ENCODE results near the gene NAALADL2. TPM values are rescaled to one million over a fixed set of nuclear protein-coding genes. Genes with fewer than 3 reads are reported as not detected.

Gene NAALADL2
- total and polyA plus RNA-seq, 2 of the 4 experiments (the other 2 are of a cell fraction), result 3.8 to 19.2 TPM

DNA sequence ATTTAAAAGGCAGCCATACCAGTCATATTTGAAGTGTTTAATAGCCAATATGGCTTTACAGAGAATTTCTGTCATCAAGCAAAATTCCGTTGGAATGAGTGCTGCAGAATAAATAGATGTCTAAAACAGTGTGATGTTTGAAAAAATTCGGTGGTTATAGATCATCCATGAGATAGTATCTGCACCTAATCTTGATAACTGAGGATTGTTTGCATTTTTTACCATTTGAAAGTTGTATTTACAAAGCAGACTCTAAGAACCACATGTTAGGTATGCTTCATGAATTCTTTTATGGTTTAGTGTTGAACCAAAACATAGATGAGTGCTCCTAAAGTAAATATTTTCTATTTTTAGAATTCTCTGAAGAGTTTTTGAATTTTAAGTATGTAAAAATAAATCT, 476.1 kb downstream of the NAALADL2 start:
- H2BK5ac ChIP-seq (ENCODE audit: low read depth, low read length, poor library complexity, severe bottlenecking), result peak overlapping the region; percentile 66
- peaks cover 5% of the 10 kb centered on the region for H3K4me1 ChIP-seq (ENCODE audit: control insufficient read depth, insufficient read depth, low read length)
- H3K27ac ChIP-seq (ENCODE audit: insufficient read depth, low read length), result no peak overlapping the region
- H3K4me2 ChIP-seq (ENCODE audit: low read depth, low read length), result peak overlapping the region; percentile 9; the same call in 1 of the 2 replicates
- no peak overlapping the region for H4K5ac ChIP-seq (ENCODE audit: low read depth, low read length)
- H3K27me3 ChIP-seq (ENCODE audit: control insufficient read depth, insufficient read depth, low read length), result no peaks in the 10 kb centered on the region
- no TSS peak for BruUV-seq (replicated peaks)
- no peak overlapping the region for H3K14ac ChIP-seq (replicated peaks; ENCODE audit: low read depth, low read length)
- no peaks in the 10 kb centered on the region for H3K36me3 ChIP-seq (ENCODE audit: control insufficient read depth, insufficient read depth, low read length)
- H3K9me1 ChIP-seq (ENCODE audit: insufficient read depth, low read length), result peaks cover 5% of the 10 kb centered on the region; the same call in 1 of the 2 replicates
- no peak overlapping the region for H3K4ac ChIP-seq (ENCODE audit: low read depth, low read length)
- H3K9me3 ChIP-seq (ENCODE audit: control insufficient read depth, insufficient read depth, low read length), result no peaks in the 10 kb centered on the region
- DNase-seq, result peak; percentile 51
- H3K79me1 ChIP-seq (ENCODE audit: low read depth in 1 of 2, low read length in 2 of 2), result no peaks in the 10 kb centered on the region
- H2BK120ac ChIP-seq (ENCODE audit: low read depth, low read length), result no peak overlapping the region
- POLR2A ChIA-PET (ENCODE audit: unreplicated experiment), result no interaction called here
- H3K18ac ChIP-seq (ENCODE audit: low read depth, low read length), result no peak overlapping the region
- H4K20me1 ChIP-seq (ENCODE audit: insufficient read depth, low read length), result no peaks in the 10 kb centered on the region
- no peak overlapping the region for H2AFZ ChIP-seq (replicated peaks; ENCODE audit: low read length, poor library complexity)
- dilution Hi-C loops (cut with HindIII; ENCODE audit: low sequenced_read_pairs, unreplicated experiment) (no loop called here), intact Hi-C loops (cut with micrococcal nuclease) (no loop called here), in situ Hi-C loops (cut with MboI; ENCODE audit: low sequenced_read_pairs) (no loop called here)
- ATAC-seq (ENCODE audit: low read depth), result peak; percentile 77
- no peak overlapping the region for H3K56ac ChIP-seq (ENCODE audit: extremely low read depth, insufficient read depth, low read length)
- no peak overlapping the region for H3K23ac ChIP-seq (ENCODE audit: low read depth, low read length)
- H2AK5ac ChIP-seq (ENCODE audit: low read depth, low read length), result no peak overlapping the region
- H2AK9ac ChIP-seq (replicated peaks; ENCODE audit: low read depth, low read length, poor library complexity), result no peak overlapping the region
- no peak overlapping the region for H2BK15ac ChIP-seq (ENCODE audit: low read depth, low read length)
- H2BK20ac ChIP-seq (ENCODE audit: low read depth, low read length), result no peak overlapping the region; the same call in 1 of the 2 replicates
- H3K9ac ChIP-seq (ENCODE audit: low read depth, low read length), result no peak overlapping the region
- no peak for TF ChIP-seq MAFK (IDR thresholded peaks at IDR 0.05; ENCODE audit: low read depth, low read length)
- CTCF ChIA-PET, result no interaction called here
- H4K8ac ChIP-seq (ENCODE audit: low read depth in 2 of 2, low read length in 2 of 2), result no peak overlapping the region; a peak in 1 of 4 replicates
- no peak overlapping the region for H3K4me3 ChIP-seq (ENCODE audit: insufficient read depth, low read depth, low read length)
- peak overlapping the region; percentile 98; the same call in 1 of the 2 replicates for H4K91ac ChIP-seq (ENCODE audit: insufficient read depth, low read depth, low read length)
- WGBS, 2 experiments (ENCODE audit: extremely low coverage in 2 of 2, insufficient read length in 1 of 2), result no CpG with 5 or more reads among the region's 2 CpGs

All from IMR-90 (cell line).